ENCODE results near the gene RUNDC3A.

DNA sequence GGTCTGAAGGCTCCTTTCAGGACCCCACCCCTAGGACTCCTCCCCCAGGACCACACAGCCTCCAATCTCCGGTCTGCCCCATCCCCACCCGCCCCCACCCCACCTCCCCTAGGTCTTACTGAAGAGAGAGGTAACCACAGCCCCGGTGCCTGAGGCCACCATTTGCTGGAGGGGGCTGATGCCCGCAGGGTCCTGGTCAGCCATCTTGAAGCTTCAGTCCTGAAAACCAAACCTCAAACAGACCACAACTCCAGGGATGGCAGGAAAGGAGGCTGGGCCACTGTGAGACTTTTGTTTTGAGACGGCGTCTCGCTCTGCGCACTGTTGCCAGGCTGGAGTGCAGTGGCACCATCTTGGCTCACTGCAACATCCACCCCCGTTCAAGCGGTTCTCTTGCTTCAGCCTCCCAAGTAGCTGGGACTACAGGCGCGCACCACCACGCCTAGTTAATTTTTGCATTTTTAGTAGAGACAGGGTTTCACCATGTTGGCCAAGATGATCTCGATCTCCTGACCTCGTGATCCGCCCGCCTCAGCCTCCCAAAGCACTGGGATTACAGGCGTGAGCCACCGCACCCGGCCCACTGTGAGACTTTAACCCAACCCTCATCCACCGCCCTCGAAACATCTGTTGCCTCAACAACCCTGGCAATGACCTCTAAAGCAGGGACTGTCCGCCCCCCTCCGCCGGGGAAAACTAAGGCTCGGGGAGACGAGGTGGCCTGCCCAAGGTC lies 15.1 kb downstream of the RUNDC3A start:
- TF ChIP-seq, protein P1, sequence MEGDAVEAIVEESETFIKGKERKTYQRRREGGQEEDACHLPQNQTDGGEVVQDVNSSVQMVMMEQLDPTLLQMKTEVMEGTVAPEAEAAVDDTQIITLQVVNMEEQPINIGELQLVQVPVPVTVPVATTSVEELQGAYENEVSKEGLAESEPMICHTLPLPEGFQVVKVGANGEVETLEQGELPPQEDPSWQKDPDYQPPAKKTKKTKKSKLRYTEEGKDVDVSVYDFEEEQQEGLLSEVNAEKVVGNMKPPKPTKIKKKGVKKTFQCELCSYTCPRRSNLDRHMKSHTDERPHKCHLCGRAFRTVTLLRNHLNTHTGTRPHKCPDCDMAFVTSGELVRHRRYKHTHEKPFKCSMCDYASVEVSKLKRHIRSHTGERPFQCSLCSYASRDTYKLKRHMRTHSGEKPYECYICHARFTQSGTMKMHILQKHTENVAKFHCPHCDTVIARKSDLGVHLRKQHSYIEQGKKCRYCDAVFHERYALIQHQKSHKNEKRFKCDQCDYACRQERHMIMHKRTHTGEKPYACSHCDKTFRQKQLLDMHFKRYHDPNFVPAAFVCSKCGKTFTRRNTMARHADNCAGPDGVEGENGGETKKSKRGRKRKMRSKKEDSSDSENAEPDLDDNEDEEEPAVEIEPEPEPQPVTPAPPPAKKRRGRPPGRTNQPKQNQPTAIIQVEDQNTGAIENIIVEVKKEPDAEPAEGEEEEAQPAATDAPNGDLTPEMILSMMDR (IDR thresholded peaks at IDR 0.05; ENCODE audit: insufficient read depth, low read depth, low read length), result no peak
- TF ChIP-seq EZH2 (IDR thresholded peaks at IDR 0.05; ENCODE audit: insufficient read depth, low read length), result no peak

All from astrocyte (in vitro differentiated cells and primary cell).